ENCODE results near the gene TMEM9. TPM values are rescaled to one million over a fixed set of nuclear protein-coding genes. Genes with fewer than 3 reads are reported as not detected.

Gene TMEM9
- total RNA-seq, 1 donor from 2014 or later, result 109 TPM

DNA sequence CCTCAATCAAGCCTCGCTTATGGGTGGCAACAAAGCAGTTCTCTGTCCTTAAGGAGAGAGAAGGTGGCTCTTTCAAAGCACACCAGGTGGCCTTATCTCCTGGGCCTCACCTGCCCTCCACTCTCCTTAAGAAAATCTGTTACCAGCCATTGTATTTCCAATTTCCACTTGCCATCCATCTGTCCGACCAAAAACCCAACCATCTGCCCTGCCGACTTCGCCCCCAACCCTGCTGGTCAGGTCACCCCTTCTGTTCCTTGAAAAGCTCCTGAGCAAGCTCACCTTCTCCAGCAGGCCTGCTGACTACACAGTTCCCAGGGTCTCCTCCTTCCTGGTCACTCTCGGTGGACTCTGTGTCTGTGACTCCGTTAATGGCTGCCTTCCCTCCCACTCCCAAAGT, 35.7 kb upstream of the TMEM9 start:
- Histone ChIP-seq H3F3A (ENCODE audit: low read depth) (peaks cover 11% of the 10 kb centered on the region), H4K20me1 (ENCODE audit: low read depth) (no peaks in the 10 kb centered on the region), H2AFZ (replicated peaks) (no peak overlapping the region), H3K4me1 (peaks cover 25% of the 10 kb centered on the region), H3K9ac (no peak overlapping the region), H3K9me3 (ENCODE audit: low read depth) (no peaks in the 10 kb centered on the region), H3K27me3 (no peaks in the 10 kb centered on the region), H3K27ac (no peak overlapping the region), H3K4me2 (no peak overlapping the region), H3K4me3 (no peak overlapping the region), H3K79me2 (ENCODE audit: low read depth) (no peaks in the 10 kb centered on the region), H3K36me3 (no peaks in the 10 kb centered on the region)
- Mint-ChIP-seq H3K27ac (no peak overlapping the region), H3K9me3 (peaks cover 3% of the 10 kb centered on the region), H3K27me3 (ENCODE audit: insufficient read depth, low read depth) (peaks cover 3% of the 10 kb centered on the region), H3K4me1 (peaks cover 7% of the 10 kb centered on the region), H3K4me3 (no peak overlapping the region), H3K36me3 (no peaks in the 10 kb centered on the region)
- no peak for DNase-seq (ENCODE audit: low spot score)
- TF ChIP-seq, protein P1, sequence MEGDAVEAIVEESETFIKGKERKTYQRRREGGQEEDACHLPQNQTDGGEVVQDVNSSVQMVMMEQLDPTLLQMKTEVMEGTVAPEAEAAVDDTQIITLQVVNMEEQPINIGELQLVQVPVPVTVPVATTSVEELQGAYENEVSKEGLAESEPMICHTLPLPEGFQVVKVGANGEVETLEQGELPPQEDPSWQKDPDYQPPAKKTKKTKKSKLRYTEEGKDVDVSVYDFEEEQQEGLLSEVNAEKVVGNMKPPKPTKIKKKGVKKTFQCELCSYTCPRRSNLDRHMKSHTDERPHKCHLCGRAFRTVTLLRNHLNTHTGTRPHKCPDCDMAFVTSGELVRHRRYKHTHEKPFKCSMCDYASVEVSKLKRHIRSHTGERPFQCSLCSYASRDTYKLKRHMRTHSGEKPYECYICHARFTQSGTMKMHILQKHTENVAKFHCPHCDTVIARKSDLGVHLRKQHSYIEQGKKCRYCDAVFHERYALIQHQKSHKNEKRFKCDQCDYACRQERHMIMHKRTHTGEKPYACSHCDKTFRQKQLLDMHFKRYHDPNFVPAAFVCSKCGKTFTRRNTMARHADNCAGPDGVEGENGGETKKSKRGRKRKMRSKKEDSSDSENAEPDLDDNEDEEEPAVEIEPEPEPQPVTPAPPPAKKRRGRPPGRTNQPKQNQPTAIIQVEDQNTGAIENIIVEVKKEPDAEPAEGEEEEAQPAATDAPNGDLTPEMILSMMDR (IDR thresholded peaks at IDR 0.05), result no peak
- TF ChIP-seq EZH2phosphoT487 (IDR thresholded peaks at IDR 0.05), result no peak
- no peak for TF ChIP-seq EZH2 (IDR thresholded peaks at IDR 0.05)

DNA sequence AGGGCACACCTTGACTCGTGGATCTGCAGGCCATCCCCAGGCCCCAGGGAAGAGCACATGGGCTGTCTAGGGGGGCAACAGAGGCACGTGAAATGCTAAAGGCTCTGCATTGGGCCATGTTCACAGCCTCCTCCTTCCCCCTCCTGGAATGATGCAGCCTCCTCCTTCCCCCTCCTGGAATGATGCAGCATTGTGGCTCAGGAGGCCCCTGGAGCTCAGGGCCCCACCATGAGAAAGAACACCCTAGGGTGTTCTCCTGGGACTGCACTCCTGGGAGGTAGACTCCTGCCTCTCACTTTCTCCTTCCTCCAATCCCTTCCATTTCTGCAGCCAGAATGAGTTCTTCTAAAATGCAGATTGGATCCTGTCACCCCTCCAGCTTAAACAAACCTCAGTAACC, 34.8 kb upstream of the TMEM9 start:
- Mint-ChIP-seq H3K4me1 (peaks cover 16% of the 10 kb centered on the region), H3K36me3 (no peaks in the 10 kb centered on the region), H3K9me3 (peaks cover 3% of the 10 kb centered on the region), H3K27ac (no peak overlapping the region), H3K27me3 (ENCODE audit: insufficient read depth, low read depth) (peaks cover 3% of the 10 kb centered on the region), H3K4me3 (peak overlapping the region; percentile 2)
- TF ChIP-seq EZH2 (IDR thresholded peaks at IDR 0.05), result no peak
- no peak for TF ChIP-seq EZH2phosphoT487 (IDR thresholded peaks at IDR 0.05)
- TF ChIP-seq, protein P1 (IDR thresholded peaks at IDR 0.05), result no peak
- peaks cover 25% of the 10 kb centered on the region for H3K4me1 ChIP-seq
- peaks cover 11% of the 10 kb centered on the region for H3F3A ChIP-seq (ENCODE audit: low read depth)
- no peak for DNase-seq (ENCODE audit: low spot score)
- H3K4me2 ChIP-seq, result no peak overlapping the region
- no peaks in the 10 kb centered on the region for H3K79me2 ChIP-seq (ENCODE audit: low read depth)
- H4K20me1 ChIP-seq (ENCODE audit: low read depth), result no peaks in the 10 kb centered on the region
- H3K36me3 ChIP-seq, result no peaks in the 10 kb centered on the region
- no peak overlapping the region for H3K9ac ChIP-seq
- H3K27me3 ChIP-seq, result no peaks in the 10 kb centered on the region
- no peak overlapping the region for H3K4me3 ChIP-seq
- H3K9me3 ChIP-seq (ENCODE audit: low read depth), result no peaks in the 10 kb centered on the region
- no peak overlapping the region for H3K27ac ChIP-seq
- H2AFZ ChIP-seq (replicated peaks), result no peak overlapping the region

DNA sequence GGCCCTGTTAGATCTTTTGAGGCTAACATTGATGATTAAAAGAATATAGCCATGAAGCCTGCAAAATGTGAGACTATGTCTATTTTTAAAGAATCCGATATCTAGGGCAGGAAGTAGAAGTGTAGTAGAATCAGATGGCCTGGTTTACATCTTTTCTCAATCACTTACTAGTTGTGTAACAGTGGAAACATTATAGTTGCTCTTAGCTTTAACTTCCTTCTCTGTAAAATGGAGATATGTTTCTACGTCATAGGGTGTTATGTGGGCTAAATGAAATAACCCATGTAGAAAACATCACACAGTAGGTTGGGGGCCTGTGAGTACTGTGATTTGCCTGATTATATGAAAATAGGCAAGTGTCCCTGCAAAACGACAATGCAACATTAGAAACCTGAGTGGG, 31.9 kb upstream of the TMEM9 start:
- H3K36me3 ChIP-seq, result no peaks in the 10 kb centered on the region
- H3K4me3 Mint-ChIP-seq, result no peak overlapping the region
- H3F3A ChIP-seq (ENCODE audit: low read depth), result no peaks in the 10 kb centered on the region
- H3K36me3 Mint-ChIP-seq, result no peaks in the 10 kb centered on the region
- peaks cover 7% of the 10 kb centered on the region for H3K4me1 ChIP-seq
- H3K9ac ChIP-seq, result no peak overlapping the region
- H3K27ac Mint-ChIP-seq, result no peak overlapping the region
- H3K27me3 ChIP-seq, result no peaks in the 10 kb centered on the region
- peaks cover 3% of the 10 kb centered on the region for H3K9me3 Mint-ChIP-seq
- no peak overlapping the region for H3K4me3 ChIP-seq
- H4K20me1 ChIP-seq (ENCODE audit: low read depth), result no peaks in the 10 kb centered on the region
- H3K79me2 ChIP-seq (ENCODE audit: low read depth), result no peaks in the 10 kb centered on the region
- DNase-seq (ENCODE audit: low spot score), result no peak
- TF ChIP-seq, protein P1 (IDR thresholded peaks at IDR 0.05), result no peak
- TF ChIP-seq EZH2phosphoT487 (IDR thresholded peaks at IDR 0.05) (no peak), EZH2 (IDR thresholded peaks at IDR 0.05) (no peak)
- H3K4me1 Mint-ChIP-seq, result peaks cover 19% of the 10 kb centered on the region
- no peak overlapping the region for H2AFZ ChIP-seq (replicated peaks)
- H3K27me3 Mint-ChIP-seq (ENCODE audit: insufficient read depth, low read depth), result peaks cover 3% of the 10 kb centered on the region
- no peak overlapping the region for H3K27ac ChIP-seq
- no peak overlapping the region for H3K4me2 ChIP-seq
- H3K9me3 ChIP-seq (ENCODE audit: low read depth), result no peaks in the 10 kb centered on the region

Data from neural progenitor cell (in vitro differentiated cells).